ENCODE measurements around the gene SYNE4. TPM values are rescaled to one million over a fixed set of nuclear protein-coding genes. Genes with fewer than 3 reads are reported as not detected.
A peak's percentile ranks its signal among the peaks of the same experiment; 100 is the strongest.

Gene SYNE4
- total and polyA plus RNA-seq, 2 donors (not counting 1 experiment from before 2014, with no cell fraction given): 0.12 to 0.17 TPM

DNA sequence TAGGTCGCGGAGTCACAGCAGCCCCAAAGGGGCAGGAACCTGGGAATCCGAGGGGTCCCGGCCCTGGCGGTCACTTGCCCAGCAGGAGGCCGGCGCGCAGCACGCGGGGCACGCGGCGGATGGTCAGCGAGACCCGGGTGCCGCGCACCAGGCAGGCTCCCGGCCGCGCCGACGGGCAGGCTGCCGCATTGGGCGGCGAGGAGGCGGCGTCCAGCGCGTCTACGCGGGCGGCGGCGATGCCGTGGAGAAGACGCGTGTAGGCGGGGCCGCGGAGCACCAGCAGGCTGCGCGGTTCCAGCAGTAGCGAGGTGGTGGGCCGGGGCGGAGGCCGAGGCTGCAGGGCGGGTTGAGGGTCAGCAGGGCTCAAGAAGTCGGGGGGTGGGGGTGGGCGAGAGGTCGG lies 607 bp upstream of the SYNE4 start:
- peak; percentile 48 to 67 for DNase-seq (ENCODE audit: low read depth in 2 of 2)
- no peaks in the 10 kb centered on the region for H4K20me1 ChIP-seq (ENCODE audit: control insufficient read depth, extremely low read depth, insufficient read depth, low read length)
- H2AFZ ChIP-seq (ENCODE audit: low read length): peak overlapping the region; percentile 41

DNA sequence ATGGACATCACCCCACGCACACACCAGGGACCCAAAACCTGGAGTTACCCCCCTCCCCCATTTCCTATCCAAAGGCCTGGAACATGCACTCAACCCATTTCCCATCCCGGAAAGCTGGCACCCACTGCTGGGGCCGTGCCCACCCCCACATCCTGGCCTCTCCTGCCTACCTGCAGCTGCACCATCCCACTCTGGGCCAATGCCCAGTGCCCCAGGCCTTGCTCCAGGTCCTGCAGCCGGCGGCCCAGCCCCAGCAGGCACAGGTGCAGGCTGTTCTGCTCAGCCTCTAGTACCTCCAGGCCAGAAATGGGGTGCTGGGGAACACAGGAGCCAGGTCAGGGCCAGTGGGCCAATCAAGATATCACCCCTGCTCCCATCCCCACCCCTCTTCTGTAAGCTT lies 1.7 kb downstream of the SYNE4 start:
- H3K36me3 ChIP-seq (ENCODE audit: control insufficient read depth, insufficient read depth, low read length): no peaks in the 10 kb centered on the region
- H4K20me1 ChIP-seq (ENCODE audit: control insufficient read depth, extremely low read depth, insufficient read depth, low read length): no peaks in the 10 kb centered on the region
- H3K4me3 ChIP-seq (replicated peaks in 1 of 4; ENCODE audit: control extremely low read depth in 1 of 4, insufficient read depth in 1 of 4, low read depth in 3 of 4, low read length in 4 of 4): no peak overlapping the region
- no peaks in the 10 kb centered on the region for H3K27me3 ChIP-seq (ENCODE audit: control insufficient read depth, insufficient read depth, low read length)
- no peak overlapping the region for H3K27ac ChIP-seq (ENCODE audit: insufficient read depth, low read length)
- peaks cover 3% of the 10 kb centered on the region for H3K4me1 ChIP-seq (ENCODE audit: control insufficient read depth, extremely low read depth, insufficient read depth, low read length)
- no peak for TF ChIP-seq EZH2 (IDR thresholded peaks at IDR 0.05; ENCODE audit: low read length, missing control alignments)
- TF ChIP-seq CTCF (conservative IDR thresholded peaks at IDR 0.05 in 1 of 2, IDR thresholded peaks at IDR 0.05 in 1 of 2; ENCODE audit: low read depth in 1 of 2, low read length in 2 of 2): no peak
- H3K79me2 ChIP-seq (ENCODE audit: control insufficient read depth, insufficient read depth, low read length): no peaks in the 10 kb centered on the region
- no peak for DNase-seq (ENCODE audit: low read depth in 2 of 2)
- no peak overlapping the region for H3K4me2 ChIP-seq (ENCODE audit: extremely low read depth, insufficient read depth, low read length)
- H3K9me3 ChIP-seq (ENCODE audit: control insufficient read depth, insufficient read depth, low read depth, low read length): no peaks in the 10 kb centered on the region
- H2AFZ ChIP-seq (ENCODE audit: low read length): no peak overlapping the region
- H3K9ac ChIP-seq (ENCODE audit: insufficient read depth, low read length): no peak overlapping the region

More for the DNA sequence above, 607 bp upstream of the SYNE4 start:
- TF ChIP-seq EZH2 (IDR thresholded peaks at IDR 0.05; ENCODE audit: low read length, missing control alignments): no peak
- TF ChIP-seq CTCF (conservative IDR thresholded peaks at IDR 0.05 in 1 of 2, IDR thresholded peaks at IDR 0.05 in 1 of 2; ENCODE audit: low read depth in 1 of 2, low read length in 2 of 2): no peak
- Histone ChIP-seq H3K36me3 (ENCODE audit: control insufficient read depth, insufficient read depth, low read length) (no peaks in the 10 kb centered on the region), H3K4me1 (ENCODE audit: control insufficient read depth, extremely low read depth, insufficient read depth, low read length) (peaks cover 7% of the 10 kb centered on the region), H3K27ac (ENCODE audit: insufficient read depth, low read length) (no peak overlapping the region), H3K27me3 (ENCODE audit: control insufficient read depth, insufficient read depth, low read length) (no peaks in the 10 kb centered on the region), H3K9me3 (ENCODE audit: control insufficient read depth, insufficient read depth, low read depth, low read length) (no peaks in the 10 kb centered on the region), H3K9ac (ENCODE audit: insufficient read depth, low read length) (peak overlapping the region; percentile 46), H3K4me3 (replicated peaks in 1 of 4; ENCODE audit: control extremely low read depth in 1 of 4, insufficient read depth in 1 of 4, low read depth in 3 of 4, low read length in 4 of 4) (peak overlapping the region; percentile 15 to 51 (median 29)), H3K4me2 (ENCODE audit: extremely low read depth, insufficient read depth, low read length) (peak overlapping the region; percentile 59), H3K79me2 (ENCODE audit: control insufficient read depth, insufficient read depth, low read length) (peaks cover 4% of the 10 kb centered on the region)

DNA sequence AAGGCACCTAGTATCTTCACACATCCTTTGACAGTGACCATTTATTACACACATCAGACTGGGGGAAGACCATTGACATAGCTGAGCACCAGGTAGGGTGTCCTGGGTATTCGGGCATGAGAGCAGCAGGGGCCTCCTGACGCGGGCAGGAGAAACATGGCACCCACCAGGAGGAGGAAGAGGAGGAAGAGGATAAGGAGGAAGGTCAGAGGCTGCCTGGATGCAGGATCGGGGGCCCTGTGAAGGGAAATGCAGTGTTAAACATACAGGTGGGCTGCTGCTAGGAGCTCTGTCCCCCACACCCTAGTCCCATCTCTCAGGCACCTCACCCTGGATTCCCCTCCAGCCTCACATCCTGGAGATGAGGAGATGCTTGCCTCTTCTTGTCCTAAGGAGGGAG lies 5.3 kb downstream of the SYNE4 start:
- Histone ChIP-seq H3K9me3 (ENCODE audit: control insufficient read depth, insufficient read depth, low read depth, low read length) (no peaks in the 10 kb centered on the region), H3K9ac (ENCODE audit: insufficient read depth, low read length) (no peak overlapping the region), H3K27ac (ENCODE audit: insufficient read depth, low read length) (no peak overlapping the region), H3K4me1 (ENCODE audit: control insufficient read depth, extremely low read depth, insufficient read depth, low read length) (peaks cover 4% of the 10 kb centered on the region), H3K4me2 (ENCODE audit: extremely low read depth, insufficient read depth, low read length) (no peak overlapping the region), H4K20me1 (ENCODE audit: control insufficient read depth, extremely low read depth, insufficient read depth, low read length) (no peaks in the 10 kb centered on the region), H3K36me3 (ENCODE audit: control insufficient read depth, insufficient read depth, low read length) (no peaks in the 10 kb centered on the region), H2AFZ (ENCODE audit: low read length) (no peak overlapping the region), H3K27me3 (ENCODE audit: control insufficient read depth, insufficient read depth, low read length) (no peaks in the 10 kb centered on the region), H3K4me3 (replicated peaks in 1 of 4; ENCODE audit: control extremely low read depth in 1 of 4, insufficient read depth in 1 of 4, low read depth in 3 of 4, low read length in 4 of 4) (no peak overlapping the region), H3K79me2 (ENCODE audit: control insufficient read depth, insufficient read depth, low read length) (no peaks in the 10 kb centered on the region)
- TF ChIP-seq CTCF (conservative IDR thresholded peaks at IDR 0.05 in 1 of 2, IDR thresholded peaks at IDR 0.05 in 1 of 2; ENCODE audit: low read depth in 1 of 2, low read length in 2 of 2) (no peak), EZH2 (IDR thresholded peaks at IDR 0.05; ENCODE audit: low read length, missing control alignments) (no peak)
- DNase-seq (ENCODE audit: low read depth in 2 of 2): no peak

Measured in fibroblast of lung (primary cell).